ENCODE results near the gene ZFP36L2.

ZFP36L2 gene, protein sequence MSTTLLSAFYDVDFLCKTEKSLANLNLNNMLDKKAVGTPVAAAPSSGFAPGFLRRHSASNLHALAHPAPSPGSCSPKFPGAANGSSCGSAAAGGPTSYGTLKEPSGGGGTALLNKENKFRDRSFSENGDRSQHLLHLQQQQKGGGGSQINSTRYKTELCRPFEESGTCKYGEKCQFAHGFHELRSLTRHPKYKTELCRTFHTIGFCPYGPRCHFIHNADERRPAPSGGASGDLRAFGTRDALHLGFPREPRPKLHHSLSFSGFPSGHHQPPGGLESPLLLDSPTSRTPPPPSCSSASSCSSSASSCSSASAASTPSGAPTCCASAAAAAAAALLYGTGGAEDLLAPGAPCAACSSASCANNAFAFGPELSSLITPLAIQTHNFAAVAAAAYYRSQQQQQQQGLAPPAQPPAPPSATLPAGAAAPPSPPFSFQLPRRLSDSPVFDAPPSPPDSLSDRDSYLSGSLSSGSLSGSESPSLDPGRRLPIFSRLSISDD

DNA sequence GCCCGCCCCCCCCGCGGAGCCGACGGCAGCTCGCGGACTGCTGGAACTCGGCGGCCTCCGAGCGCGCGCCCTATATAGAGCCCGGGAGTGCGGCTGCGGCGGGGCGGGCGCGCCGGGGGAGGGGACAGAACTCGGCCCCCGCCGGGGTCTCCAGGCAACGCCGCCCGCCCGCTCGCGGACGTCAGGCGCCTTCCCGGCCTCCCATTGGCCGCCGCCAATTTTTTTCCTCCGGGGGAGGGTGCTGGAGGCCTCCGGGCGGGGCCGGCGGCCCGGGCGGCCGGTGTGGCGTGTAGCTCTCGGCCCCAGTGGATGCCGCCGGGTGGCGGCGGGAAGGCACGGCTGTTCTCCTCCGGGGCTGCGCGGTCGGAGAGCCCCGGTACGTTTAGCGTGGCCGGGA lies at the start of gene ZFP36L2:
Gene ZFP36L2 (minus strand): TSS at position 49 of the 397 bp plus-strand sequence. CDS start 291 bp downstream, outside the sequence.
- peak within 1 kb of the TSS; percentile 94 for H3K27ac Mint-ChIP-seq
- no peaks in the 10 kb centered on the region for H3K9me3 Mint-ChIP-seq (ENCODE audit: low read depth)
- no peaks in the 10 kb centered on the region for H3K27me3 Mint-ChIP-seq
- peak within 1 kb of the TSS; percentile 89 for H3K4me3 Mint-ChIP-seq
- peaks cover 38% of the 10 kb centered on the region for H3K4me1 Mint-ChIP-seq (ENCODE audit: low read depth)
- peaks cover 10% of the 10 kb centered on the region for H3K36me3 Mint-ChIP-seq

DNA sequence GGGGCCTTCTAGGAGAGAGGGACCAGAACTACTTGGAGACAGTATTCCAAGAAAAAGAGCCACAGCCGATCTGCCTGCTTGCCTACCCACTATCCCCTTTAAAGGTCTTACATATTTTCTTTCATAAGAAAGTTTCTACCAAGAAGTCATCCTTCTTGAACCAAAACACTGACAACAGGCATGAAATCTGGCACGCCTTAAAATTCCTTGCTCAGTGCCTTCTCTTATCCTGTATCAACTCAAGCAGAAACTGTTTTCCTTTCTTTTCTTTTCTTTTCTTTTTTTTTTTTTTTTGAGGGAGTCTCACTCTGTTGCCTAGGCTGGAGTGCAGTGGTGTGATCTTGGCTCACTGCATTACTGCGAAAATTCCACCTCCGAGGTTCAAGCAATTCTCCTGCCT lies 48.3 kb upstream of the ZFP36L2 start:
- H3K4me3 Mint-ChIP-seq = no peak overlapping the region
- no peaks in the 10 kb centered on the region for H3K9me3 Mint-ChIP-seq (ENCODE audit: low read depth)
- peaks cover 3% of the 10 kb centered on the region for H3K4me1 Mint-ChIP-seq (ENCODE audit: low read depth)
- H3K27me3 Mint-ChIP-seq = no peaks in the 10 kb centered on the region
- H3K36me3 Mint-ChIP-seq = peaks cover 14% of the 10 kb centered on the region
- H3K27ac Mint-ChIP-seq = no peak overlapping the region

DNA sequence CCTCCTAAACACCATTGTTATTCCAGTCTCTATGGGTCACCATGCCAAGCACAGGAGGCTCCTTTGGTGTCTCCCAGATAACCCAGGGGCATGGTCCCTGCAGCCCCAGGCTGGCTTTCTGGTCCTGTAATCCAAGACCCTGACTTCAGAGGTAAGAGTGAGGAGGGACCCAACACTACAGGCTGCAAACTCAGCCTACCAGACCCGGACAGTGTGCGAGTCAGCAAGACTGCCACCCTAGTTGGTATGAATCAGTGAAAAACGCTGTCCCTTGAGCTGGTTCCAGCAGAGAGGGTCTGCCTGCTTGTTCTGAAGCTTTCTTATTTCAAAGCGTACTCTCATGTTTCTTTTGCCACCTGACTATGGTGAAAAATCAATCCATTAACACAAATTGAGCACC lies 47.6 kb upstream of the ZFP36L2 start:
- Mint-ChIP-seq H3K9me3 (ENCODE audit: low read depth) (no peaks in the 10 kb centered on the region), H3K27ac (peak overlapping the region; percentile 11), H3K4me3 (no peak overlapping the region), H3K36me3 (peaks cover 14% of the 10 kb centered on the region), H3K27me3 (no peaks in the 10 kb centered on the region), H3K4me1 (ENCODE audit: low read depth) (peaks cover 3% of the 10 kb centered on the region)

DNA sequence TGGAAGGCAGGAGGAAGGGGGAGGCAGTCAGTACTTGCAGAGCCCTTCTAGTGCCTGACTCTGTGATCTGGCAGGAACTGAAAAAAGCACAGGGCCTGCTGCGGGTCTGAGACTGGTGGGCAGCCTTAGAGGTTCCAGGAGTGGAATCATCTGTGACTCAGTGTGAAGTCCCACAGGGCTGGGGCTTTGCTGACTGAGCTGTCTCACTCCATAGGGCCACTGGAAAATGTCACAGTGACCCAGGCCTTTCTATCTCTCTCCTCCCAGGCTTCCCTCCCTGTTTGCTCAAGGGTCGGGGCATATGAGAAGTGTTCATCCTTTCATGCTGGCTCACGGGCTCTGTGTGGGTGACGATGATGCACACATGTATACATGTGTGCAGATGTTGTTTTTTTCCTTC lies 47.1 kb upstream of the ZFP36L2 start:
- H3K27ac Mint-ChIP-seq = peak overlapping the region; percentile 11
- no peak overlapping the region for H3K4me3 Mint-ChIP-seq
- H3K27me3 Mint-ChIP-seq = no peaks in the 10 kb centered on the region
- H3K36me3 Mint-ChIP-seq = peaks cover 13% of the 10 kb centered on the region
- H3K4me1 Mint-ChIP-seq (ENCODE audit: low read depth) = peaks cover 3% of the 10 kb centered on the region
- no peaks in the 10 kb centered on the region for H3K9me3 Mint-ChIP-seq (ENCODE audit: low read depth)

DNA sequence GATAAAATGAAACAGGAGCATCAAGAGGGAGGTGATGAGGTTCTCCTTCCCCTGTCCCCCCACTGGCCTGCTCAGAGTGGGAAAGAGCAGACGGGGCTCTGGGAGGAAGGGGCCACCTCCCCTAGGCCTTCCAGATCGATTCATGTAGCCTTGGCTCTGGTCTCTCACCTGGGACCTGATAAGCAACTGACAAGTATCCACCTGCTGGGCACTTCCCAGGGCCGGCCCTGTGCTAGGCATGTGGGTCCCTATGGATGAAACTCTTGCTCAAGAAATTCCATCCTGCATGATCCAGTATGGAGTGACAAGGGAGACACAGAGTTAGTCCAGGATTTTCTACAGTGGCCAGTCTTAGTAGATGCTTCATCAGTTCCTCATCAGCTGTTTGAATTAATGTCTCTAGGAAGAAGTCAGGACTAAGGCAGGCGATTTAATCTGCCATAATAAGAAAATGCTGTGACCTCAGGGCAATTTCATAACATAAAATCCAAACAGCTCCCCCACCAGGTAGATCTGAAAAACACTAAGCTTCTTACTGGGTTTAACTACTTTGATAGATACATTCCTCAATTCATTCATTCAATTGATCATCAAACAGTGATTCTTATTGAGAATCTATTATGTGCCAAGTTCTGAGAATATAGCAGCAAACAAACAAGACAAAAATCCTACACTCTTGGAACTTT lies 44.7 kb upstream of the ZFP36L2 start:
- Mint-ChIP-seq H3K4me1 (ENCODE audit: low read depth) (peaks cover 3% of the 10 kb centered on the region), H3K4me3 (no peak overlapping the region), H3K36me3 (peaks cover 13% of the 10 kb centered on the region), H3K9me3 (ENCODE audit: low read depth) (no peaks in the 10 kb centered on the region), H3K27me3 (no peaks in the 10 kb centered on the region), H3K27ac (no peak overlapping the region)

DNA sequence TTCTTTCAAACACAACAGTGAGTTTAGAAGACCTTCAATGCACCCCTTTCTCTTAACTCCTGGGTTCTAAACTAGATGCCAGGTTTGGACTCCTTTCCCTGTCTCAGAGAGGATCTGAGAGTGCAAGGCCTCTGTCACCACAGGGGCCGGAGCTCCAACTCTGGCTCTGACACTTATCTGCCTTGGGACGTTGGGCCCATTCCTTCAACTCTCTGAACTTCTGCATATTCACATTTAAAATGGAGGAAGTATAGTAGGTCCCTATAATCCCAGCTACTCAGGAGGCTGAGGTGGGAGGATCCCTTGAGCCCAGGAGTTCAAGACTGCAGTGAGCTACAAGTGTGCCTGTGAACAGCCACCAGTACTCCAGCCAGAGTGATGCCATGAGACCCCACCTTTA lies 44.1 kb upstream of the ZFP36L2 start:
- no peak overlapping the region for H3K4me3 Mint-ChIP-seq
- no peaks in the 10 kb centered on the region for H3K27me3 Mint-ChIP-seq
- H3K4me1 Mint-ChIP-seq (ENCODE audit: low read depth) = peaks cover 3% of the 10 kb centered on the region
- no peaks in the 10 kb centered on the region for H3K9me3 Mint-ChIP-seq (ENCODE audit: low read depth)
- no peak overlapping the region for H3K27ac Mint-ChIP-seq
- H3K36me3 Mint-ChIP-seq = peaks cover 13% of the 10 kb centered on the region

DNA sequence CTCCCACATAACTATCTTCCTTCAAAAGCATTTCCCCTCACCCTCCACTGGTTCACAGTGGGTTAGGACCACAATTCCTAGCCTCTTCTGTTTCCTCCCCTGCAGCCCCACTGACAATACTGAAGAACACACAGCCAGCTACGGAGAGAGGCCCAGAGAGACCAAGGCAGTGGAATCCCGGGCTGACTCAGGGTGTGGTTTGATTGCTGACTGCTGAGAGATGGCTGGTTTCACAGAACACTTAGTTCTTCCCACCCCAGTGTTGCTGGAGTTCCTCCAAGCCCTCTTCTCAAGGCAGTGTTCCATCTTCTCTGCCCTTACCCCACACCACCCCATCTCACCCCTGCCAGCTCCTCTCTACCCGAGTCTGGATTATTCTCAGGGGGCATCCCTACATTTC lies 43.3 kb upstream of the ZFP36L2 start:
- peaks cover 3% of the 10 kb centered on the region for H3K4me1 Mint-ChIP-seq (ENCODE audit: low read depth)
- no peak overlapping the region for H3K27ac Mint-ChIP-seq
- no peaks in the 10 kb centered on the region for H3K27me3 Mint-ChIP-seq
- peaks cover 13% of the 10 kb centered on the region for H3K36me3 Mint-ChIP-seq
- H3K4me3 Mint-ChIP-seq = no peak overlapping the region
- H3K9me3 Mint-ChIP-seq (ENCODE audit: low read depth) = no peaks in the 10 kb centered on the region

DNA sequence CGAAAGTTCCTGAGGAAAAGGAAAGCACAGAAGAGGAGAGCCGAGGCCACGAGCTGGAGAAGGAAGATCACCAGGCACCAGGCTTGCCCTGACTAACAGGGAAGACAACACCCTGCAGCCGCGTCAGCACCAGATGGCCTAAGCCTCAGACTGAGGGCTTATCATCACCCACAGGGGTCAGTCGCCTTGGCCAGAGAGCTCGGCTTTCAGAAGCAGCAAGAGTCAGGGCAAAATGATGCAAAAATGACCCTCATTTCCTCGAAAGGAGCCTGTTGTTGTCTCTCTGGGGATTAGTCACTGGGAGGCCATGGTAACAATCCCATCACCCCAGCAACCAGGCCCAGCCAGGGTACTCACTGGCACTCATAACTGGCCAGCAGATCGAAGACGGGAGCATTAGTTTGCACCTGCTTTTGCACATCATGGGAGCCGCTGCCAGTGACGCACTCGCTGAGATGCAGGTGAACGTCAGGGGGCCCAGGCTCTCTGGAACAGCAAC lies 42.7 kb upstream of the ZFP36L2 start:
- no peaks in the 10 kb centered on the region for H3K9me3 Mint-ChIP-seq (ENCODE audit: low read depth)
- no peak overlapping the region for H3K27ac Mint-ChIP-seq
- H3K4me3 Mint-ChIP-seq = no peak overlapping the region
- H3K36me3 Mint-ChIP-seq = peaks cover 11% of the 10 kb centered on the region
- no peaks in the 10 kb centered on the region for H3K27me3 Mint-ChIP-seq
- peaks cover 3% of the 10 kb centered on the region for H3K4me1 Mint-ChIP-seq (ENCODE audit: low read depth)

DNA sequence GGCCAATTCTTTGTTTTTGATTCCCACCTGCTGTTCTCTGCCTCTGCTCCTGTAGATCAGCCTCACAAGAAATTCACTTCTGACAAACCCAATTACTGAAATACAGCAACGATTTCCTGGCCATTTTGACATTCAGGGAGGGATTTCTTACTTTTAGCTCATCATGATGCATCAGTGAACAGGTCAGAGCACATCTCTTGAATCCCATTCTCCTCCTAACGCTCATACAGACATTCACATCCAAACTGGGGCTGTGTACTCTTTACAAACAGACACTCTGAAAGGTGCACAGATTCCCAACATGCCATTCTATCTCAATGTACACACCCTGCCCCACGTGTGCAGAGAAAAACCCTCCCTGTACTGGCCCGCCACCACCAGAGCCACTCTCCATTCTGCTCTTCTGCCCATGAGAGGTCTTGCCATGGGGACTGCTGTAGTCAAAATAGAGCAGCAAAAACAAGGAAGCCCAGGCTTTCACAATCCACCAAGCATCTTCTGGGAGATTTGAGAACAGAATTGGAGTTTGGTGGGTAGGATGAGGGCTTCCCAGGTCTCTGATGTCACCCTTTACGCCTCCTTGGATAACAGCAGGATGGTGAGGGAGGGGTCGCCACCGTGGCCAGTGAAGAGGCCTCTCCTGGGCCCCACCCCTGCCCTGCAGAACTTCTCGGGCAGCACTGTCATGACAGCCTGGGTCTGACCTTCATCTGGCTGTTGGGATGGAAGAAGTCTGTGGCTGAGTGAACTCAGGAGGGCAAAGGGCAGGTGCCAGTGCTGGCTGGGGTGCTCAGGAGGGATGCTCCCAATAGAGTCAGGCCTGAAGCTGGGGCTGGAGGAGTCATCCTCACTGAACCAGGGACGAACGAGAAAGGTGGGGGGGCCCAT lies 41.9 kb upstream of the ZFP36L2 start:
- no peaks in the 10 kb centered on the region for H3K4me1 Mint-ChIP-seq (ENCODE audit: low read depth)
- no peaks in the 10 kb centered on the region for H3K9me3 Mint-ChIP-seq (ENCODE audit: low read depth)
- no peaks in the 10 kb centered on the region for H3K27me3 Mint-ChIP-seq
- H3K4me3 Mint-ChIP-seq = no peak overlapping the region
- H3K27ac Mint-ChIP-seq = no peak overlapping the region
- peaks cover 11% of the 10 kb centered on the region for H3K36me3 Mint-ChIP-seq

DNA sequence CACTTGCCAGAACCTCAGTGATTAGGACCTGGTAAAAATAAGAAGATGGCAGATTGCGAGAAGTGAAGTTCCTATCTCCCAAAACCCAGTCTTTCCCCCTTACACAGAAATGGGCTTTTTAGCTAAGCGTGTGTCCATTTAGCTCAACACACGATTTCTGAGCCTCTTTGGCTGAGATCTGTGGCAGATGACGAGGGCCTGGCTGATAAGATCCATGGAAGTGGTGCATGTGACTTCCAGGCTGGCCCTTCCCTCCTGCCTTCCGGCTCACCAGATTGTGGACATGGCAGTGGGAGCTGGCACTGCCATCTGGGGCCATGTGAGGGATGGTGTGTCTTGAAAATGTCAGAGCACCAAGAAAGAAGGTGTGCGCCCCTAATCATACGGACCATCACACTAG lies 41.0 kb upstream of the ZFP36L2 start:
- peaks cover 16% of the 10 kb centered on the region for H3K36me3 Mint-ChIP-seq
- no peak overlapping the region for H3K27ac Mint-ChIP-seq
- H3K27me3 Mint-ChIP-seq = no peaks in the 10 kb centered on the region
- H3K9me3 Mint-ChIP-seq (ENCODE audit: low read depth) = no peaks in the 10 kb centered on the region
- no peak overlapping the region for H3K4me3 Mint-ChIP-seq
- H3K4me1 Mint-ChIP-seq (ENCODE audit: low read depth) = no peaks in the 10 kb centered on the region

DNA sequence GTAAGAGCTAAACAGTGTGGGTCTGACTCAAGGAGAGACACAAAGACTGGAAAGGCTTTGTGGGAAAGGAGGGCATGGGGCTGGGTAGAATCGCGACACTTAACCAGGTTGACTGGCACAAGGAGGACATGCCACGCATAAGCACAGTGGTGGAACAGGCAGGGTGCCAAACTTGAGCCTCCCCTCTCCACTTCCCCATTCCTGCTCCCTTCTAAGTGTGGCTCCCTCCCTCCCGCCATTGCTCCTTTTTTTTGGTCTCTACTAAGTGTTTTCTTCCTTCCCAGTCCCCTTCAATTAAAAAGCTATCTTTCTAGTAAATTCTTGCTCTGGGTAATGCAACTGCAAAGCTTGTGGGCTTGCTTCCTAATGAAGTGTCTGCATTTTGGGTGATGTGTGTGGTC lies 40.3 kb upstream of the ZFP36L2 start:
- H3K9me3 Mint-ChIP-seq (ENCODE audit: low read depth) = no peaks in the 10 kb centered on the region
- no peak overlapping the region for H3K27ac Mint-ChIP-seq
- H3K4me1 Mint-ChIP-seq (ENCODE audit: low read depth) = no peaks in the 10 kb centered on the region

DNA sequence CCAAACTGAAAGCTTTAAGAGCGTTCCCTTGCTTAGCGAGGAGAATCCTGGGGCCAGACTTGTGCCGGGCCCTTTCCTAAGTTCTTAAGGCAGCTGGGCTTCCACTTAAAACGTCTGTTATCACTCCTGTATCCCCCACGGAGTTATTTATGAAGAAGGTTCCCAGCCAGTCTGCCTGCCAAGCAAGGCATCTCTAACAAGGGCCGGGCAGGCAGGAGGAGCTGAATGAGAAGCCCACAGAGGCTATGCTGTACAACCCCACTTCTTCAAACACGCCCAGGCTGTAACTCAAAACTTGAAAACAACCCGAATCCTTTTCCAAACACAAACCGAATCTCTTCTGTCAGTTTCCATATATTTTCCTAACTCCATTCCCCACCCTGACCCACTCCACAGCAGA lies 39.0 kb upstream of the ZFP36L2 start:
- H3K27me3 Mint-ChIP-seq = no peaks in the 10 kb centered on the region

More for the DNA sequence above, 40.3 kb upstream of the ZFP36L2 start:
- Mint-ChIP-seq H3K36me3 (peaks cover 16% of the 10 kb centered on the region), H3K27me3 (no peaks in the 10 kb centered on the region), H3K4me3 (no peak overlapping the region)

DNA sequence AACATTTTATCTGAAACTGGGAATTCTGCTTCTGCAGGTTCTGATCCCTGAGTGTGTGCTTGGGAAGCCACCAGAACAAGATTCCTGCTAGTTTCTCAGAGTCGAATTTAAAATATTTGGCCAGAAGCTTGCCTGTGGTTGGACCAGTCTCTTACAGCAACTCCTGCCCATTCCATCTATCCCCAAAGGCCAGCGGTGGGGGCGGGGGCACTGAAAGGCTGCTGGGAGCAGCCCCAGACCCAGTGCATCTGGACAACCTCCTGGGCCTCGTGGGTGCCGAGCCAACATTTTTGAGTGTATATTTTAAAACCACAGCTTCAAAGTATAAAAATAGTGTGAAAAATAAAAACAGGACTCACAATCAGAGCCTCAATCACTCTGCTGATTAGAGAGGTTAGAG lies 38.6 kb upstream of the ZFP36L2 start:
- H3K4me3 Mint-ChIP-seq = no peak overlapping the region
- no peaks in the 10 kb centered on the region for H3K4me1 Mint-ChIP-seq (ENCODE audit: low read depth)

More for the DNA sequence above, 39.0 kb upstream of the ZFP36L2 start:
- Mint-ChIP-seq H3K27ac (no peak overlapping the region), H3K4me3 (no peak overlapping the region), H3K9me3 (ENCODE audit: low read depth) (no peaks in the 10 kb centered on the region), H3K36me3 (peaks cover 16% of the 10 kb centered on the region), H3K4me1 (ENCODE audit: low read depth) (no peaks in the 10 kb centered on the region)

DNA sequence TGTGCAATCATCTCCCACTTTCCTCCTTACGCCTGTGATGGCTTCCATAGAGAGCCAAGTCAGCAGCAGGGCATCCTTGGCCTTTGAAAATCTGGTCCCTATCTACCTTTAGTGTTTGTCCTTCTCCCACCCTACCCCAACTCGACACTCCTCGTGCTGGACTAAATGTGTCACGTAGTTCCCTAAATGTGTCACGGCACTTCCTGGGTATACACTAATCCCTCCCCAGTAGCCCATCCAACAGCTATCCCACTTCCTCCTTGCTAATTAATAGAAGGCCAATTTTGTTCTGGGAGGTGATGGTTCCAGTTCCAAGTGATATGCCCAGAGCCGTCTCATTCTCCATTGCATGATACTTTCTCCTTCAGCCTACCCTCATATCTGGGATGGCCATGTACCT lies 36.5 kb upstream of the ZFP36L2 start:
- no peak overlapping the region for H3K4me3 Mint-ChIP-seq
- H3K27me3 Mint-ChIP-seq = no peaks in the 10 kb centered on the region
- H3K27ac Mint-ChIP-seq = no peak overlapping the region
- peaks cover 11% of the 10 kb centered on the region for H3K36me3 Mint-ChIP-seq
- H3K9me3 Mint-ChIP-seq (ENCODE audit: low read depth) = no peaks in the 10 kb centered on the region
- no peaks in the 10 kb centered on the region for H3K4me1 Mint-ChIP-seq (ENCODE audit: low read depth)

More for the DNA sequence above, 38.6 kb upstream of the ZFP36L2 start:
- no peak overlapping the region for H3K27ac Mint-ChIP-seq
- H3K27me3 Mint-ChIP-seq = no peaks in the 10 kb centered on the region
- H3K9me3 Mint-ChIP-seq (ENCODE audit: low read depth) = no peaks in the 10 kb centered on the region
- peaks cover 16% of the 10 kb centered on the region for H3K36me3 Mint-ChIP-seq
